ENCODE measurements around the gene TTC39A. TPM values are rescaled to one million over a fixed set of nuclear protein-coding genes. Genes with fewer than 3 reads are reported as not detected.

Gene TTC39A
- total and polyA plus RNA-seq, 4 donors = 16.6 to 46.8 (median 28.5) TPM

- Histone ChIP-seq H3K36me3 (ENCODE audit: control insufficient read depth in 4 of 4, insufficient read depth in 4 of 4, low read length in 4 of 4) (peaks cover 4 to 8% (median 6%) of the 10 kb centered on the region in 4 donors), H3K4me3 (no peak overlapping the region), H3K4me1 (ENCODE audit: control insufficient read depth in 5 of 5, insufficient read depth in 5 of 5, low read length in 5 of 5) (peaks cover 0 to 29% (median 4%) of the 10 kb centered on the region in 5 donors), H3K27me3 (ENCODE audit: control insufficient read depth in 3 of 3, insufficient read depth in 3 of 3, low read length in 2 of 3) (no peaks in the 10 kb centered on the region), H3K9me3 (ENCODE audit: control insufficient read depth in 4 of 4, insufficient read depth in 3 of 4, low read length in 3 of 4) (no peaks in the 10 kb centered on the region), H3K27ac (ENCODE audit: low read depth in 1 of 2, low read length in 1 of 2) (no peak overlapping the region), H3K9ac (ENCODE audit: insufficient read depth in 1 of 2, low read length in 2 of 2) (no peak overlapping the region)
- ATAC-seq (ENCODE audit: insufficient read depth, low FRiP score) (no peak), DNase-seq (peak in 1 of 3 donors; percentile 54)
- WGBS, 2 donors = 64 to 67% methylated on average over 2 of the region's 2 CpGs
- TF ChIP-seq CTCF (IDR thresholded peaks at IDR 0.05; ENCODE audit: control extremely low read depth, extremely low read depth) = no peak
Measured at GRCh38 chr1:51268634-51269033, 61.7 kb downstream of the TTC39A start.

GRCh38 chr1:51266791-51267190 is 63.6 kb downstream of the TTC39A start:
- Histone ChIP-seq H3K4me1 (ENCODE audit: control insufficient read depth in 5 of 5, insufficient read depth in 5 of 5, low read length in 5 of 5) (peaks cover 0 to 38% (median 7%) of the 10 kb centered on the region in 5 donors), H3K9ac (ENCODE audit: insufficient read depth in 1 of 2, low read length in 2 of 2) (no peak overlapping the region), H3K27me3 (ENCODE audit: control insufficient read depth in 3 of 3, insufficient read depth in 3 of 3, low read length in 2 of 3) (no peaks in the 10 kb centered on the region), H3K4me3 (no peak overlapping the region), H3K36me3 (ENCODE audit: control insufficient read depth in 4 of 4, insufficient read depth in 4 of 4, low read length in 4 of 4) (peaks cover 2 to 8% (median 5%) of the 10 kb centered on the region in 4 donors), H3K27ac (ENCODE audit: low read depth in 1 of 2, low read length in 1 of 2) (no peak overlapping the region), H3K9me3 (ENCODE audit: control insufficient read depth in 4 of 4, insufficient read depth in 3 of 4, low read length in 3 of 4) (no peaks in the 10 kb centered on the region)
- ATAC-seq (ENCODE audit: insufficient read depth, low FRiP score) (no peak), DNase-seq (no peak)
- WGBS, 2 donors = 98 to 99% methylated on average over 4 of the region's 4 CpGs
- TF ChIP-seq CTCF (IDR thresholded peaks at IDR 0.05; ENCODE audit: control extremely low read depth, extremely low read depth) = no peak

- H3K36me3 ChIP-seq (ENCODE audit: control insufficient read depth in 4 of 4, insufficient read depth in 4 of 4, low read length in 4 of 4) = peaks cover 0 to 7% (median 5%) of the 10 kb centered on the region in 4 donors
- H3K27ac ChIP-seq (ENCODE audit: low read depth in 1 of 2, low read length in 1 of 2) = no peak overlapping the region
- H3K4me3 ChIP-seq = no peak overlapping the region
- H3K9me3 ChIP-seq (ENCODE audit: control insufficient read depth in 4 of 4, insufficient read depth in 3 of 4, low read length in 3 of 4) = no peaks in the 10 kb centered on the region
- H3K27me3 ChIP-seq (ENCODE audit: control insufficient read depth in 3 of 3, insufficient read depth in 3 of 3, low read length in 2 of 3) = no peaks in the 10 kb centered on the region
- ATAC-seq (ENCODE audit: insufficient read depth, low FRiP score) (no peak), DNase-seq (no peak)
- no peak for TF ChIP-seq CTCF (IDR thresholded peaks at IDR 0.05; ENCODE audit: control extremely low read depth, extremely low read depth)
- 95 to 99% methylated on average over 2 of the region's 2 CpGs for WGBS, 2 donors
- peaks cover 0 to 38% (median 7%) of the 10 kb centered on the region in 5 donors for H3K4me1 ChIP-seq (ENCODE audit: control insufficient read depth in 5 of 5, insufficient read depth in 5 of 5, low read length in 5 of 5)
- H3K9ac ChIP-seq (ENCODE audit: insufficient read depth in 1 of 2, low read length in 2 of 2) = no peak overlapping the region
Measured at GRCh38 chr1:51266181-51266580, 64.2 kb downstream of the TTC39A start.

- Histone ChIP-seq H3K9me3 (ENCODE audit: control insufficient read depth in 4 of 4, insufficient read depth in 3 of 4, low read length in 3 of 4) (no peaks in the 10 kb centered on the region), H3K36me3 (ENCODE audit: control insufficient read depth in 4 of 4, insufficient read depth in 4 of 4, low read length in 4 of 4) (peaks cover 0 to 3% (median 1%) of the 10 kb centered on the region in 4 donors), H3K9ac (ENCODE audit: insufficient read depth in 1 of 2, low read length in 2 of 2) (no peak overlapping the region), H3K4me1 (ENCODE audit: control insufficient read depth in 5 of 5, insufficient read depth in 5 of 5, low read length in 5 of 5) (peaks cover 0 to 37% (median 7%) of the 10 kb centered on the region in 5 donors), H3K4me3 (no peak overlapping the region), H3K27ac (ENCODE audit: low read depth in 1 of 2, low read length in 1 of 2) (no peak overlapping the region), H3K27me3 (ENCODE audit: control insufficient read depth in 3 of 3, insufficient read depth in 3 of 3, low read length in 2 of 3) (no peaks in the 10 kb centered on the region)
- no peak for ATAC-seq (ENCODE audit: insufficient read depth, low FRiP score)
- no peak for TF ChIP-seq CTCF (IDR thresholded peaks at IDR 0.05; ENCODE audit: control extremely low read depth, extremely low read depth)
- no peak for DNase-seq
- WGBS, 2 donors = 71 to 82% methylated on average over 4 of the region's 4 CpGs
Measured at GRCh38 chr1:51265618-51266017, 64.7 kb downstream of the TTC39A start.
